NCI-H446 treated with DMSO at 0.1 percent for 48 hours (cell line): ENCODE data around the gene SMIM29.

Source experiments
- DNase-seq: peaks from one replicate; lab custom pipeline; 2025; lab: John Stamatoyannopoulos, UW

SMIM29 gene

GRCh38 chr6:34226066-34226465, 22.7 kb downstream of the SMIM29 start:
- no peak for DNase-seq

GRCh38 chr6:34225551-34225950, 23.3 kb downstream of the SMIM29 start:
- DNase-seq = no peak

- DNase-seq = peak; percentile 75
Observed at GRCh38 chr6:34223956-34224940, 24.6 kb downstream of the SMIM29 start.

GRCh38 chr6:34223381-34223955, 25.3 kb downstream of the SMIM29 start:
- DNase-seq = no peak

- no peak for DNase-seq
Observed at GRCh38 chr6:34218691-34219090, 30.1 kb downstream of the SMIM29 start.

- DNase-seq = no peak
Observed at GRCh38 chr6:34213772-34214171, 35.0 kb downstream of the SMIM29 start.

- no peak for DNase-seq
Observed at GRCh38 chr6:34207695-34208443, 40.9 kb downstream of the SMIM29 start.

- DNase-seq = no peak
Observed at GRCh38 chr6:34206726-34207125, 42.1 kb downstream of the SMIM29 start.

- no peak for DNase-seq
Observed at GRCh38 chr6:34205916-34206315, 42.9 kb downstream of the SMIM29 start.

- DNase-seq = no peak
Observed at GRCh38 chr6:34205466-34205865, 43.3 kb downstream of the SMIM29 start.

- DNase-seq = no peak
Observed at GRCh38 chr6:34204693-34205092, 44.1 kb downstream of the SMIM29 start.

GRCh38 chr6:34202329-34203201, 46.2 kb downstream of the SMIM29 start:
- DNase-seq = no peak

GRCh38 chr6:34201455-34202107, 47.2 kb downstream of the SMIM29 start:
- DNase-seq = no peak

GRCh38 chr6:34200340-34200971, 48.4 kb downstream of the SMIM29 start:
- DNase-seq = no peak

GRCh38 chr6:34196833-34197195, 52.0 kb downstream of the SMIM29 start:
- no peak for DNase-seq
